Activated B cell treated with CpG ODN at 0.5 μM for 24 hours (primary cell): Measurements from ENCODE around the gene TMEFF2. TPM values are rescaled to one million over a fixed set of nuclear protein-coding genes. Genes with fewer than 3 reads are reported as not detected.

Experiments
- ATAC-seq: fragments of 200-7000 bp; cut with Tn5 transposase; one replicate; pipeline ENCODE4 v1.10.0; 2021; ENCODE audit warnings: low read depth, mild to moderate bottlenecking, moderate library complexity
- CTCF ChIA-PET: fragments of 350-600 bp; sonication (Branson Sonifier 250); formaldehyde crosslinking; loops from one replicate; lab custom pipeline; 2021; ENCODE audit warnings: antibody characterized with exemption; lab: Charles Lee
- POLR2A ChIA-PET: fragments of 350-600 bp; sonication (Branson Sonifier 250); formaldehyde crosslinking; loops from one replicate; lab custom pipeline; 2021; ENCODE audit warnings: antibody characterized with exemption; lab: Charles Lee
- DNase-seq: peaks from one replicate; pipeline ENCODE4 v3.0.0; 2022
- H3K27ac Mint-ChIP-seq: one replicate; pipeline ENCODE4 v1.8.0; 2020; ENCODE audit warnings: mixed read lengths
- H3K27me3 Mint-ChIP-seq: one replicate; pipeline ENCODE4 v1.8.0; 2021; ENCODE audit warnings: mixed read lengths
- H3K36me3 Mint-ChIP-seq: one replicate; pipeline ENCODE4 v1.8.0; 2021; ENCODE audit warnings: low read depth, mixed read lengths
- H3K4me1 Mint-ChIP-seq: one replicate; pipeline ENCODE4 v1.8.0; 2021; ENCODE audit warnings: mixed read lengths
- H3K4me3 Mint-ChIP-seq: one replicate; pipeline ENCODE4 v1.8.0; 2020; ENCODE audit warnings: mild to moderate bottlenecking, mixed read lengths
- H3K9me3 Mint-ChIP-seq: one replicate; pipeline ENCODE4 v1.8.0; 2020; ENCODE audit warnings: mixed read lengths
- intact Hi-C: fragments of 100-400 bp; cut with micrococcal nuclease; formaldehyde crosslinking; loops from one replicate; pipeline ENCODE4 v1.15.1; 2024
- total RNA-seq: library from RNA; stranded (reverse); gene quantifications from 2 replicates; pipeline ENCODE4 v1.2.3, GENCODE V29; 2022
- TF ChIP-seq, protein P1 (sequence below): fragments of 200-600 bp; IDR thresholded peaks from one replicate; pipeline ENCODE4 v1.8.0; 2022; ENCODE audit warnings: antibody characterized with exemption, mild to moderate bottlenecking

TMEFF2 gene
- total RNA-seq, 1 donor from 2014 or later = not detected

DNA sequence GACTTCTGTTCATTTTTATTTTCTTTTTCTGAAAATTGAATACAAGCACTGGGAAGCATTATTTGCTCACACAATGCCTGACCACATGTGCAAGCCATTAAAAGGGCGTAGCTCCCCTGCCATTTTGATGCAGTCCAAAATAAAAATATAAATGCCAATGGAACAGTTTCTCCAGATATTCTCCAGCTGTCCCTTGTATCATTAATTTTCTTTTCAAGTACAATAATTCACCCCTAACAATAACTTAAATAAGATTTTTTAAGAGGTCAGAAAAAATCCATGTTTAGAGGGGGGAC is 168.0 kb downstream of the TMEFF2 start:
- ChIA-PET POLR2A (no interaction called here), CTCF (no interaction called here)
- H3K27me3 Mint-ChIP-seq = peaks cover 3% of the 10 kb centered on the region
- intact Hi-C loops = no loop called here
- no peaks in the 10 kb centered on the region for H3K4me1 Mint-ChIP-seq
- ATAC-seq = no peak
- H3K4me3 Mint-ChIP-seq = no peak overlapping the region
- TF ChIP-seq, protein P1, sequence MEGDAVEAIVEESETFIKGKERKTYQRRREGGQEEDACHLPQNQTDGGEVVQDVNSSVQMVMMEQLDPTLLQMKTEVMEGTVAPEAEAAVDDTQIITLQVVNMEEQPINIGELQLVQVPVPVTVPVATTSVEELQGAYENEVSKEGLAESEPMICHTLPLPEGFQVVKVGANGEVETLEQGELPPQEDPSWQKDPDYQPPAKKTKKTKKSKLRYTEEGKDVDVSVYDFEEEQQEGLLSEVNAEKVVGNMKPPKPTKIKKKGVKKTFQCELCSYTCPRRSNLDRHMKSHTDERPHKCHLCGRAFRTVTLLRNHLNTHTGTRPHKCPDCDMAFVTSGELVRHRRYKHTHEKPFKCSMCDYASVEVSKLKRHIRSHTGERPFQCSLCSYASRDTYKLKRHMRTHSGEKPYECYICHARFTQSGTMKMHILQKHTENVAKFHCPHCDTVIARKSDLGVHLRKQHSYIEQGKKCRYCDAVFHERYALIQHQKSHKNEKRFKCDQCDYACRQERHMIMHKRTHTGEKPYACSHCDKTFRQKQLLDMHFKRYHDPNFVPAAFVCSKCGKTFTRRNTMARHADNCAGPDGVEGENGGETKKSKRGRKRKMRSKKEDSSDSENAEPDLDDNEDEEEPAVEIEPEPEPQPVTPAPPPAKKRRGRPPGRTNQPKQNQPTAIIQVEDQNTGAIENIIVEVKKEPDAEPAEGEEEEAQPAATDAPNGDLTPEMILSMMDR = no peak
- no peaks in the 10 kb centered on the region for H3K36me3 Mint-ChIP-seq
- peaks cover 2% of the 10 kb centered on the region for H3K9me3 Mint-ChIP-seq
- no peak overlapping the region for H3K27ac Mint-ChIP-seq
- no peak for DNase-seq

DNA sequence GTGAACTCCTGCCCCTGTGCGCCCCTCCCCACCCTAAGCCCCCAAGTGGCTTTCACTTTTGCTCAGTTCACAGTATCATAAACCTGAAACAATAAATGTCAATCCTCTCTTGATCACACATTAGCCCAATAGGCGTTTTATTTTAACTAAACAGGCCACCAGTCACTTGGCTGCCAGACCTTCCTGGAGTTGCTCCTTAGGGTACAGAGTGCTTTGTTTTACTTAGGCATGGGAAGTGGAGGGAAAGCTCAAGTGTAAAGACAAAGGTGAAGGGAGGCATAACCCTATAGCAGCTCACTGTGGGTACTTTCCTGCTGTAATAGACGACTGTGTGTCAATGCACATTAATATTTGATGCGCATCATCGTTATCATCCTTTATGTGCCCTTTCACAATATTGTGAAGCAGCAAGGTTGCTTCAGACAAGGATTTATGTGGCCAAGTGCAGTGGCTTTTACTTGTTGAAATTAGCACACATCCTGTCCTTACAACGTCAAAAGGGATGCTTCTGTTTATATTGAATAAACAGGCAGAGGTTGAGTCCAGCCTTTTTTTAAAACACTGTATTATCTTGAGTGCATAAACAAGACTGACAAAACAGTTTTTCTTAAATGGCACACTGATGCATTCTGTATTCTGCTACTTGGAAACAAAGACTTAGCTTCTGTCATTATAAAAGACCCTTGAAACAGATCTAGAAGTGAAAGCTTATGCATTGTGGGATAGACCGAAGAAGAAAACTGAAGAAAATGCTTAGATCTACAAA is 168.5 kb downstream of the TMEFF2 start:
- Mint-ChIP-seq H3K4me1 (no peaks in the 10 kb centered on the region), H3K27me3 (peaks cover 3% of the 10 kb centered on the region), H3K9me3 (peaks cover 2% of the 10 kb centered on the region), H3K4me3 (no peak overlapping the region), H3K27ac (no peak overlapping the region), H3K36me3 (no peaks in the 10 kb centered on the region)
- ChIA-PET POLR2A (no interaction called here), CTCF (no interaction called here)
- DNase-seq (no peak), ATAC-seq (no peak)
- intact Hi-C loops = no loop called here
- TF ChIP-seq, protein P1 = no peak

DNA sequence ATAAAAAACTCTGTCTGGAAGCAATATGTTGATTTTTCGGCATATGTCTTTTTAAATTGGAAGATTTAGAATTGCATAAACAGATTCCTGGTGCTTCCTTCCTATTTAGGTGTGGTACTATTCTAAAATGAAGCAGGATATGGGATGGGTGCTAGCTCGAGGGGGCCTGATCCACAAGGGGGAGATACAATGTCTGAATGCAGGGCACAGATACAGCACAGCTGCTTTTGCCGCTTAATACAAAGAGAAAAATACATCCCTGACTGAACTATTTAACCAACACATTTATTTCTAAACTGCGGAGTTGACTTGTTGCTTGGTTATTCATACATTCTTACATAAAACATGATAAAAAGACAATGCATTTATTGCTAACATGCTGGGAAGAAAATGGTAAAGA is 169.1 kb downstream of the TMEFF2 start:
- no peak for ATAC-seq
- H3K36me3 Mint-ChIP-seq = no peaks in the 10 kb centered on the region
- TF ChIP-seq, protein P1 = no peak
- no peak for DNase-seq
- intact Hi-C loops = no loop called here
- ChIA-PET POLR2A (no interaction called here), CTCF (no interaction called here)
- no peaks in the 10 kb centered on the region for H3K4me1 Mint-ChIP-seq
- H3K27ac Mint-ChIP-seq = no peak overlapping the region
- H3K27me3 Mint-ChIP-seq = peaks cover 3% of the 10 kb centered on the region
- H3K9me3 Mint-ChIP-seq = peaks cover 2% of the 10 kb centered on the region
- no peak overlapping the region for H3K4me3 Mint-ChIP-seq

DNA sequence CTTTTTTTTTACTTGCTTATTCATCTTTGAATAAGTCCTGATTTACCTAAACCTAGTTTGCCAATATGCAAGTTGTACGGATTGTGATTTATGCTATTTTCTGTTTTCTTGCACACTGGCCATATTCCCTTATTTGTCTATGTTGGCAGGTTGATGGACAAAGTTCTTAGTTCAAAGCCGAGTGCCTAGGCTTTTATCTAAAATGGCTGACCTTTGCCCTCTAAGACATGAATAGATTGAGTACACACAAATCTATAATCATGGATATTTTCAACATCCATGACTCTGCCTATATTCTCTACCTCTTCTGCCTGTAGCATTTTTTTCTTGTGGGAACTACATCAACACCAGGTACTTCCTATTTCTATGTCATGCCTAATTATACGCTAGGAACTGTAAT is 171.7 kb downstream of the TMEFF2 start:
- no peaks in the 10 kb centered on the region for H3K4me1 Mint-ChIP-seq
- H3K27me3 Mint-ChIP-seq = peaks cover 2% of the 10 kb centered on the region
- H3K27ac Mint-ChIP-seq = no peak overlapping the region
- intact Hi-C loops = no loop called here
- H3K9me3 Mint-ChIP-seq = no peaks in the 10 kb centered on the region
- TF ChIP-seq, protein P1 = no peak
- ChIA-PET CTCF (no interaction called here), POLR2A (no interaction called here)
- ATAC-seq (no peak), DNase-seq (no peak)
- no peaks in the 10 kb centered on the region for H3K36me3 Mint-ChIP-seq
- H3K4me3 Mint-ChIP-seq = no peak overlapping the region

DNA sequence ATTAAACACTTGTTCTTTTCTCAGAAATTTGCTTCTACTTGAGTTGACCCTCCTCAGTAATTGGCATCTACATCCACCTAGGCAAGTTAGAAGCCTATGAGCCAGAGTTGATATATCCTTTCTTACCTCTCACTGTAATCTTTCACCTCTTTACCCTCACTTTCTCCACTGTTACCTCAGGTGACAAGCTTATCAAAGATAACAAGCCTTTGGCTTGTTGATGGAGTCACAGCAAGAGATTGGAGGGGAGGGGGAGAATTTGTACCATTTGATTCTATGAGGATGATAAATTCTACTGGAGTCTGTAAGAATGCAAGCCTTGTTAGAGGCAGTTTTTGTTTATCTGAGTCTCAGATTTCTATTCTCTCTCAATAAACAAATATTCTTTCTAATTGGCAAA is 176.9 kb downstream of the TMEFF2 start:
- no peak for ATAC-seq
- no peaks in the 10 kb centered on the region for H3K4me1 Mint-ChIP-seq
- no peaks in the 10 kb centered on the region for H3K27me3 Mint-ChIP-seq

More for the DNA sequence above, 176.9 kb downstream of the TMEFF2 start:
- Mint-ChIP-seq H3K4me3 (no peak overlapping the region), H3K27ac (no peak overlapping the region), H3K36me3 (no peaks in the 10 kb centered on the region), H3K9me3 (no peaks in the 10 kb centered on the region)
- ChIA-PET CTCF (no interaction called here), POLR2A (no interaction called here)
- no peak for DNase-seq
- TF ChIP-seq, protein P1 = no peak
- intact Hi-C loops = no loop called here
